ENCODE results near the gene PPP1R14D. TPM values are rescaled to one million over a fixed set of nuclear protein-coding genes. Genes with fewer than 3 reads are reported as not detected.

Gene PPP1R14D
- total and polyA plus RNA-seq, 2 of the 8 experiments (the other 6 are each of a cell fraction or from before 2014, with no cell fraction given) = not detected

GRCh38 chr15:40843885-40844695 is 15.6 kb upstream of the PPP1R14D start, which contains the start of gene SPINT1:
Gene SPINT1, plus strand, starts transcription at chr15:40844048. Its CDS starts 507 bp downstream, at chr15:40844555.
- peak within 1 kb of the TSS; percentile 67 to 93 (median 80) for H3K9ac ChIP-seq (replicated peaks in 1 of 4; ENCODE audit: extremely low read depth in 1 of 4, low read depth in 3 of 4, low read length in 3 of 4)
- 2% methylated on average over 38 of the region's 89 CpGs; no CpG with 5 or more reads in 1 of the 2 experiments for WGBS, 2 experiments (ENCODE audit: extremely low coverage in 1 of 2, insufficient coverage in 1 of 2, insufficient read length in 1 of 2, insufficient replicate concordance in 2 of 2, low coverage in 1 of 2, low lambda C conversion rate in 2 of 2, missing lambda C conversion rate in 1 of 2)
- TF ChIP-seq CBX8 (IDR thresholded peaks at IDR 0.05; ENCODE audit: borderline replicate concordance, low read depth, low read length) (no peak), HDAC6 (IDR thresholded peaks at IDR 0.05; ENCODE audit: low read depth, low read length) (no peak), BRCA1 (IDR thresholded peaks at IDR 0.05; ENCODE audit: low read depth, low read length) (no peak), SRF (IDR thresholded peaks at IDR 0.05; ENCODE audit: low read depth, low read length) (no peak), ZNF274 (IDR thresholded peaks at IDR 0.05; ENCODE audit: borderline replicate concordance, extremely low read depth, low read length) (no peak), NRF1 (IDR thresholded peaks at IDR 0.05; ENCODE audit: low read depth, low read length) (peak; percentile 5; the same call in 1 of the 2 replicates), TBP (IDR thresholded peaks at IDR 0.05; ENCODE audit: low read depth, low read length) (no peak), SIRT6 (IDR thresholded peaks at IDR 0.05; ENCODE audit: low read length) (no peak), EGR1 (IDR thresholded peaks at IDR 0.05; ENCODE audit: borderline replicate concordance, low read depth, low read length) (no peak), BCL11A (IDR thresholded peaks at IDR 0.05; ENCODE audit: low read depth in 2 of 2, low read length in 2 of 2) (no peak), YY1 (IDR thresholded peaks at IDR 0.05; ENCODE audit: low read depth, low read length) (no peak), NANOG (IDR thresholded peaks at IDR 0.05; ENCODE audit: insufficient read depth, low read depth, low read length, poor library complexity, severe bottlenecking) (no peak)

More at GRCh38 chr15:40843885-40844695, 15.6 kb upstream of the PPP1R14D start, which contains the start of gene SPINT1:
- Histone ChIP-seq H2BK5ac (ENCODE audit: low read depth, low read length) (peak within 1 kb of the TSS; percentile 88; the same call in 1 of the 2 replicates), H2AFZ (ENCODE audit: low read length) (peak within 1 kb of the TSS; percentile 56; the same call in 1 of the 2 replicates), H3K56ac (replicated peaks; ENCODE audit: insufficient read length, low read depth, low read length) (peak within 1 kb of the TSS; percentile 71), H2BK20ac (ENCODE audit: low read length) (no peak within 1 kb of the TSS), H2BK15ac (ENCODE audit: low read length) (0 out of 2 replicates have a peak within 1 kb of the TSS, but pooled peaks have one; percentile 61), H2AK5ac (ENCODE audit: low read depth, low read length) (no peak within 1 kb of the TSS), H3K23ac (ENCODE audit: insufficient read length) (no peak within 1 kb of the TSS), H4K91ac (replicated peaks; ENCODE audit: insufficient read length, low read length) (peak within 1 kb of the TSS; percentile 97), H3K4me1 (replicated peaks in 1 of 4; ENCODE audit: control insufficient read depth in 3 of 4, insufficient read depth in 4 of 4, low read length in 3 of 4) (peaks cover 0 to 26% (median 15%) of the 10 kb centered on the region in 4 experiments; a peak in 6 of 7 replicates), H3K14ac (ENCODE audit: insufficient read length) (no peak within 1 kb of the TSS), H3K79me2 (ENCODE audit: control insufficient read depth in 1 of 2, insufficient read depth in 2 of 2, low read length in 2 of 2) (peaks cover 0 to 42% of the 10 kb centered on the region in 2 experiments; a peak in 3 of 4 replicates), H2BK120ac (replicated peaks; ENCODE audit: low read depth, low read length) (no peak within 1 kb of the TSS), H3K18ac (ENCODE audit: extremely low read depth, low read length) (peak within 1 kb of the TSS; percentile 93), H3K23me2 (ENCODE audit: low read depth, low read length) (peaks cover 13% of the 10 kb centered on the region), H3K9me3 (ENCODE audit: insufficient read depth in 2 of 2, low read depth in 1 of 2, low read length in 1 of 2) (no peaks in the 10 kb centered on the region), H3K4me3 (ENCODE audit: extremely low read depth in 1 of 4, insufficient read depth in 2 of 4, low read depth in 3 of 4, low read length in 4 of 4) (peak within 1 kb of the TSS; percentile 65 to 88 (median 76)), H3K36me3 (ENCODE audit: control insufficient read depth in 2 of 4, insufficient read depth in 4 of 4, low read length in 3 of 4) (peaks cover 0 to 7% (median under 1%) of the 10 kb centered on the region in 4 experiments; a peak in 4 of 8 replicates), H3K27ac (ENCODE audit: low read depth, low read length) (peak within 1 kb of the TSS; percentile 82), H3K79me1 (ENCODE audit: low read depth, low read length) (peaks cover 24% of the 10 kb centered on the region), H4K8ac (ENCODE audit: extremely low read depth, insufficient read depth, low read length) (peak within 1 kb of the TSS; percentile 97), H4K20me1 (replicated peaks in 1 of 2; ENCODE audit: control insufficient read depth in 1 of 2, insufficient read depth in 2 of 2, low read length in 2 of 2) (peaks cover 5 to 18% of the 10 kb centered on the region in 2 experiments), H3K27me3 (replicated peaks in 1 of 4; ENCODE audit: control insufficient read depth in 3 of 4, extremely low read depth in 1 of 4, insufficient read depth in 3 of 4, low read length in 3 of 4) (peaks cover 0 to 2% (median 0%) of the 10 kb centered on the region in 4 experiments; a peak in 1 of 7 replicates), H3K4ac (replicated peaks; ENCODE audit: insufficient read length, low read depth, low read length) (peak within 1 kb of the TSS; percentile 91), H3K4me2 (ENCODE audit: insufficient read depth in 1 of 2, low read depth in 2 of 2, low read length in 2 of 2) (peak within 1 kb of the TSS; percentile 85 to 96), H2BK12ac (ENCODE audit: low read depth, low read length) (peak within 1 kb of the TSS; percentile 39), H4K5ac (ENCODE audit: insufficient read length, low read depth, low read length) (peak within 1 kb of the TSS; percentile 81)
- CTCF ChIA-PET (ENCODE audit: partially characterized antibody) = interaction anchor here (0.9 to 14.5 kb wide), 13 partner anchors 11 to 165 kb away, joined by 3 to 157 read pairs (median 5); no protein-coding TSS in a partner anchor
- DNase-seq (ENCODE audit: low read depth in 1 of 2, low spot score in 2 of 2) (peak in 1 of 2 experiments; percentile 79), FAIRE-seq (no peak)
- POLR2A ChIA-PET (ENCODE audit: partially characterized antibody) = interaction anchor here (0.7 to 3.1 kb wide), 34 partner anchors 10 to 405 kb away, joined by 3 to 37 read pairs (median 5); partner anchors contain the start of genes CHAC1, DNAJC17, GCHFR and PPP1R14D
